Measurements from ENCODE around the gene MYH7B.

- no peak for TF ChIP-seq TAF1 (IDR thresholded peaks at IDR 0.05; ENCODE audit: borderline replicate concordance, low read depth, low read length)
- no peak for TF ChIP-seq POLR2AphosphoS5 (IDR thresholded peaks at IDR 0.05; ENCODE audit: low read depth, low read length)
- no peak for TF ChIP-seq POLR2A (IDR thresholded peaks at IDR 0.05; ENCODE audit: low read depth, low read length)
These were observed 1.7 kb upstream of the MYH7B start for GRCh38 chr20:34953960-34954359.
